NB4 (cell line): ENCODE data around the gene SPON1.
"Not testable (repeated sequence)": the region's sequence is repeated elsewhere in the genome, so short reads cannot be mapped to it uniquely, and the experiment has no call there.

Experiments used
- MYC ChIP-seq: IDR thresholded peaks from 2 replicates; pipeline ENCODE4 v1.6.1; 2011; ENCODE audit warnings: low read depth, low read length
- POLR2A ChIP-seq: IDR thresholded peaks from 2 replicates; pipeline ENCODE4 v1.6.1; 2011; ENCODE audit warnings: mild to moderate bottlenecking; ENCODE audit not compliant: insufficient read length; ENCODE audit errors: extremely low read depth
- TF ChIP-seq, protein P1 (sequence below): IDR thresholded peaks from one replicate; pipeline ENCODE4 v1.5.1; 2012; ENCODE audit warnings: low read depth, low read length
- TF ChIP-seq, protein P2 (sequence below): IDR thresholded peaks from 2 replicates; pipeline ENCODE4 v1.6.1; 2011; ENCODE audit warnings: low read depth, low read length

DNA sequence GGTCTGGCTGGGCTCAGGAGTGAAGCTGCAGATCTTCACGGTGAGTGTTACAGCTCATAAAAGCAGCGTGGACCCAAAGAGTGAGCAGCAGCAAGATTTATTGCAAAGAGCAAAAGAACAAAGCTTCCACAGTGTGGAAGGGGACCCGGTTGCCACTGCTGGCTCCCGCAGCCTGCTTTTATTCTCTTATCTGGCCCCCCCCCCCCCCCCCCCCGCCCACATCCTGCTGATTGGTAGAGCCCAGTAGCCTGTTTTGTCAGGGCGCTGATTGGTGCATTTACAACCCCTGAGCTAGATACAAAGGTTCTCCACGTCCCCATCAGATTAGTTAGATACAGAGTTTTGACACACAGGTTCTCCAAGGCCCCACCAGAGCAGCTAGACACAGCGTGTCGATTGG is 128.1 kb downstream of the SPON1 start:
- TF ChIP-seq, protein P1, sequence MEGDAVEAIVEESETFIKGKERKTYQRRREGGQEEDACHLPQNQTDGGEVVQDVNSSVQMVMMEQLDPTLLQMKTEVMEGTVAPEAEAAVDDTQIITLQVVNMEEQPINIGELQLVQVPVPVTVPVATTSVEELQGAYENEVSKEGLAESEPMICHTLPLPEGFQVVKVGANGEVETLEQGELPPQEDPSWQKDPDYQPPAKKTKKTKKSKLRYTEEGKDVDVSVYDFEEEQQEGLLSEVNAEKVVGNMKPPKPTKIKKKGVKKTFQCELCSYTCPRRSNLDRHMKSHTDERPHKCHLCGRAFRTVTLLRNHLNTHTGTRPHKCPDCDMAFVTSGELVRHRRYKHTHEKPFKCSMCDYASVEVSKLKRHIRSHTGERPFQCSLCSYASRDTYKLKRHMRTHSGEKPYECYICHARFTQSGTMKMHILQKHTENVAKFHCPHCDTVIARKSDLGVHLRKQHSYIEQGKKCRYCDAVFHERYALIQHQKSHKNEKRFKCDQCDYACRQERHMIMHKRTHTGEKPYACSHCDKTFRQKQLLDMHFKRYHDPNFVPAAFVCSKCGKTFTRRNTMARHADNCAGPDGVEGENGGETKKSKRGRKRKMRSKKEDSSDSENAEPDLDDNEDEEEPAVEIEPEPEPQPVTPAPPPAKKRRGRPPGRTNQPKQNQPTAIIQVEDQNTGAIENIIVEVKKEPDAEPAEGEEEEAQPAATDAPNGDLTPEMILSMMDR, result not testable (repeated sequence)
- not testable (repeated sequence) for TF ChIP-seq MYC, POLR2A
- TF ChIP-seq, protein P2, sequence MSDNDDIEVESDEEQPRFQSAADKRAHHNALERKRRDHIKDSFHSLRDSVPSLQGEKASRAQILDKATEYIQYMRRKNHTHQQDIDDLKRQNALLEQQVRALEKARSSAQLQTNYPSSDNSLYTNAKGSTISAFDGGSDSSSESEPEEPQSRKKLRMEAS, result not testable (repeated sequence)
